IPS DF 6.9 (cell line): Measurements from ENCODE around the gene ODAD4.

Experiments used
- DNase-seq: peaks from one replicate; pipeline ENCODE4 v3.0.0-alpha.2; 2013; ENCODE audit warnings: low read depth, low spot score
- H3K27ac ChIP-seq: one replicate; pipeline ENCODE4 v1.5.1; 2013; ENCODE audit warnings: low read length, control low read depth
- H3K27me3 ChIP-seq: 2 replicates; pipeline ENCODE4 v1.6.1; 2013; ENCODE audit warnings: mild to moderate bottlenecking, low read length; ENCODE audit not compliant: control insufficient read depth, insufficient read depth
- H3K36me3 ChIP-seq: 2 replicates; pipeline ENCODE4 v1.6.1; 2013; ENCODE audit warnings: low read length; ENCODE audit not compliant: control insufficient read depth, insufficient read depth
- H3K4me1 ChIP-seq: 2 replicates; pipeline ENCODE4 v1.6.1; 2013; ENCODE audit warnings: low read length; ENCODE audit not compliant: control insufficient read depth, insufficient read depth
- H3K4me3 ChIP-seq: 2 replicates; pipeline ENCODE4 v1.5.1; 2013; ENCODE audit warnings: mild to moderate bottlenecking, low read length
- H3K9me3 ChIP-seq: 2 replicates; pipeline ENCODE4 v1.6.1; 2013; ENCODE audit warnings: low read length, inconsistent platforms; ENCODE audit not compliant: control insufficient read depth, insufficient read depth
- WGBS: extraction: QIAGEN DNeasy Blood & Tissue Kit; methylation state at CpG from one replicate; pipeline ENCODE4 v1.1.7; 2013; ENCODE audit warnings: mixed read lengths, missing lambda C conversion rate; ENCODE audit not compliant: insufficient read length, insufficient coverage; 5-methylcytosine and 5-hydroxymethylcytosine counted together

ODAD4 gene

GRCh38 chr17:41896726-41897125 lies 33.7 kb upstream of the ODAD4 start:
- no peaks in the 10 kb centered on the region for H3K9me3 ChIP-seq
- H3K4me1 ChIP-seq = no peaks in the 10 kb centered on the region
- H3K36me3 ChIP-seq = peaks cover 58% of the 10 kb centered on the region
- no peaks in the 10 kb centered on the region for H3K27me3 ChIP-seq
- no CpG with 5 or more reads among the region's 6 CpGs for WGBS
- H3K4me3 ChIP-seq = no peak overlapping the region
- no peak overlapping the region for H3K27ac ChIP-seq
- no peak for DNase-seq

DNA sequence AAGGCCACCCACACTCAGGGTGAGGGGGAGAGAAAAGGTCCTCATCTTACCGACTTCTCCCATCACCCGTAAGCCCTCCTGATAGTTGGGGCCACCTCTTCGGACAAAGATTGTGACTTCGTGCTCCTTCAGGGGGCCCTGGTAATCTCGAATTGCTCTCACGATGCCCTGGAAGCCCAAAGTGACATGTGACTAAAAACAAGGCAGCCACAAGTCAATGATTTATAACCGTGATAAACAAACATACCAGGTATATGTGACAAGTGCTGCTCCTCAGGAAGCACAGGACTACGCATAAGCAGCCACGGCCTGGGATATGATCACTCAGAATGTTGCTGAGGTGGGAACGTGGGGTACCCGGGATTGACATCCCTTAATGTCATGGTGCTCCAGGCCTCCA lies 28.8 kb upstream of the ODAD4 start:
- Histone ChIP-seq H3K27me3 (no peaks in the 10 kb centered on the region), H3K4me1 (no peaks in the 10 kb centered on the region), H3K9me3 (no peaks in the 10 kb centered on the region), H3K4me3 (no peak overlapping the region), H3K27ac (no peak overlapping the region), H3K36me3 (peaks cover 53% of the 10 kb centered on the region)
- no CpG with 5 or more reads among the region's 11 CpGs for WGBS
- no peak for DNase-seq

- Histone ChIP-seq H3K27ac (no peak overlapping the region), H3K4me1 (no peaks in the 10 kb centered on the region), H3K4me3 (no peak overlapping the region), H3K27me3 (no peaks in the 10 kb centered on the region), H3K9me3 (no peaks in the 10 kb centered on the region), H3K36me3 (peaks cover 58% of the 10 kb centered on the region)
- no CpG with 5 or more reads among the region's 7 CpGs for WGBS
- no peak for DNase-seq
These were observed 26.1 kb upstream of the ODAD4 start for GRCh38 chr17:41904242-41904841.

DNA sequence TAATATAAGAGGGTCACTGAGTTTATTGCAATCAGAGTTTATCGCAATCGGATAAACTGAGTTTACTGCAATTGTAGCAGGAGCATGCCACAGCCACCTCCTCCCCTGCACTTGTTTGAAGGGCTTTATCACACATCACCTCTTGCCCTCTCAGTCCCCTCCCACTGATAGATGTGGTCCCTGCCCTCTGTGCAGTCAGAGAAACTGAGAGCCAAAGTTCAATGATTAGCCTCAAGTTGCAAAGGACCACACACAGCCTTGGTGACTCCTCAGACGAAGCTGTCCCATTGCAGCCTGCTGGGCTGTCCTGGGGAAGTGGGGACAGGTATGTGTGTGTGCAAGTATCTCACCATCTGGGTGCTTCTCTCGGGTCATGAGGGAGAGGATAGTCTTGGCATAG lies 25.2 kb upstream of the ODAD4 start:
- Histone ChIP-seq H3K36me3 (peaks cover 64% of the 10 kb centered on the region), H3K9me3 (no peaks in the 10 kb centered on the region), H3K27ac (no peak overlapping the region), H3K27me3 (no peaks in the 10 kb centered on the region), H3K4me1 (no peaks in the 10 kb centered on the region), H3K4me3 (no peak overlapping the region)
- WGBS = no CpG with 5 or more reads among the region's 4 CpGs
- no peak for DNase-seq

- H3K27ac ChIP-seq = no peak overlapping the region
- H3K9me3 ChIP-seq = no peaks in the 10 kb centered on the region
- no peaks in the 10 kb centered on the region for H3K27me3 ChIP-seq
- no peaks in the 10 kb centered on the region for H3K4me1 ChIP-seq
- H3K36me3 ChIP-seq = peaks cover 69% of the 10 kb centered on the region
- DNase-seq = no peak
- H3K4me3 ChIP-seq = no peak overlapping the region
- WGBS = no CpG with 5 or more reads among the region's 15 CpGs
These were observed 23.8 kb upstream of the ODAD4 start for GRCh38 chr17:41906465-41907184.

- H3K9me3 ChIP-seq = no peaks in the 10 kb centered on the region
- peaks cover 71% of the 10 kb centered on the region for H3K36me3 ChIP-seq
- H3K27me3 ChIP-seq = no peaks in the 10 kb centered on the region
- no peak overlapping the region for H3K4me3 ChIP-seq
- no peak for DNase-seq
- WGBS = no CpG with 5 or more reads among the region's 8 CpGs
- no peak overlapping the region for H3K27ac ChIP-seq
- H3K4me1 ChIP-seq = no peaks in the 10 kb centered on the region
These were observed 23.2 kb upstream of the ODAD4 start for GRCh38 chr17:41907185-41907556.

GRCh38 chr17:41907633-41908539 lies 22.5 kb upstream of the ODAD4 start:
- Histone ChIP-seq H3K9me3 (no peaks in the 10 kb centered on the region), H3K27ac (no peak overlapping the region), H3K4me1 (no peaks in the 10 kb centered on the region), H3K4me3 (no peak overlapping the region), H3K36me3 (peaks cover 72% of the 10 kb centered on the region), H3K27me3 (no peaks in the 10 kb centered on the region)
- DNase-seq = no peak
- no CpG with 5 or more reads among the region's 14 CpGs for WGBS

GRCh38 chr17:41909088-41909487 lies 21.3 kb upstream of the ODAD4 start:
- Histone ChIP-seq H3K27ac (no peak overlapping the region), H3K9me3 (no peaks in the 10 kb centered on the region), H3K4me3 (no peak overlapping the region), H3K36me3 (peaks cover 75% of the 10 kb centered on the region), H3K27me3 (no peaks in the 10 kb centered on the region), H3K4me1 (no peaks in the 10 kb centered on the region)
- no peak for DNase-seq
- WGBS = no CpG with 5 or more reads among the region's 13 CpGs

DNA sequence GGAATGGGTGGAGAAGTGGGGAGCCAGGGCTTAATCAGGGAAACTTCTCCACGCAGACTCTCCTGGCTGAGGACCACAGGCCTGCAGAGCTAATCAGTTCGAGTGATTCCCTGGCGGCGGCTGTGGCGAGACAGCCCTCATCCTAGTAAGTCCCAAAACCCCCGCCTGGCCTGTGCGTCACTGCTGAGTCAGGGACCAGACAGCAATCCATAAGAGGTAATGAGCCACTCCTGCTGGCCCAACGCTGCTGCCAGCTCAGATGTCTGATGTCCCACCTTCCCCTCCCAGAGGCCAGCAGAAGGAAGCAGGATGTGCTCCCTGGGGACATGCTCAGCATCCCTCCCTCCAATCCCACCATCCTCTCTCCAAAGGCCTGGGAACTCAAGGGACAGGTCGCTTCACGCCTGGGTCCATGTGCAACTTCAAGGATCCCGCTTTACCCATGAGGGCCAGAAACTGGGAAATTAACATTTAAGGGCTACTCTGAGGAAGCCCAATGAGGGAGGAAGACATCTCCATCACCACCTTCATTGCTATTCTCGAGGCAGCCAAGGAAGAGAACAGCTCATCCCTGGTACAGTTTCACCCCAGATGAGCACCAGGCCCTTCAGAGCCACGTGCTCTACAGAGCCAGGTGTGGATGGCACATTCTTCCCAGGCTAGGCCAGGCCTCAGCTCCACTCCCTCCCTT lies 19.6 kb upstream of the ODAD4 start:
- no peak overlapping the region for H3K4me3 ChIP-seq
- H3K36me3 ChIP-seq = peaks cover 67% of the 10 kb centered on the region
- no peak for DNase-seq
- 0 out of 2 replicates have a peak, but pooled peaks cover 1% of the 10 kb centered on the region for H3K4me1 ChIP-seq
- no peak overlapping the region for H3K27ac ChIP-seq
- WGBS = no CpG with 5 or more reads among the region's 13 CpGs
- H3K27me3 ChIP-seq = no peaks in the 10 kb centered on the region
- H3K9me3 ChIP-seq = no peaks in the 10 kb centered on the region

GRCh38 chr17:41912925-41913324 lies 17.5 kb upstream of the ODAD4 start:
- Histone ChIP-seq H3K4me3 (no peak overlapping the region), H3K27ac (no peak overlapping the region), H3K36me3 (peaks cover 50% of the 10 kb centered on the region), H3K4me1 (peaks cover 5% of the 10 kb centered on the region; the same call in 1 of the 2 replicates), H3K9me3 (no peaks in the 10 kb centered on the region), H3K27me3 (no peaks in the 10 kb centered on the region)
- no CpG with 5 or more reads among the region's 1 CpG for WGBS
- DNase-seq = no peak
